ENCODE data around the gene DIP2A.

DNA sequence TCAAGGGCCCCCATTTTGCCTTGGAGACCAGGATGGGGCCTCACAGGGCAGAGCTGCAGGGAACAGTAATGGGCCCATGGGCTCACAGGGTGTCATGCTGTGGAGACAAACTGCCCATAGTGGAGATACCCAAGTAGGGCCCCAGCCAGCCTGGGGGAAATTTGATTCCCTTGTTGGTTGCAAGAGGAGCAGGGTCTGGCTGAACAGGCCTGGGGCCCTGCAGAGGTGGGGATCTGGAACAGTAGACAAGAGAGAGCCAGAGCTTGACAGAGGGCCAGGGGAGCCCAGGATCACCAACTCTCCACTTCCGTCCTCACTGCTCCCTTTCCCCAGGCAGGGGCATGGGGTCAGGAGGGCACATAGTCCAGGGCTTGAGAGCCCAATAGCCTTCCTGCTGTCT, 137.5 kb downstream of the DIP2A start:
- TF ChIP-seq, protein P1, sequence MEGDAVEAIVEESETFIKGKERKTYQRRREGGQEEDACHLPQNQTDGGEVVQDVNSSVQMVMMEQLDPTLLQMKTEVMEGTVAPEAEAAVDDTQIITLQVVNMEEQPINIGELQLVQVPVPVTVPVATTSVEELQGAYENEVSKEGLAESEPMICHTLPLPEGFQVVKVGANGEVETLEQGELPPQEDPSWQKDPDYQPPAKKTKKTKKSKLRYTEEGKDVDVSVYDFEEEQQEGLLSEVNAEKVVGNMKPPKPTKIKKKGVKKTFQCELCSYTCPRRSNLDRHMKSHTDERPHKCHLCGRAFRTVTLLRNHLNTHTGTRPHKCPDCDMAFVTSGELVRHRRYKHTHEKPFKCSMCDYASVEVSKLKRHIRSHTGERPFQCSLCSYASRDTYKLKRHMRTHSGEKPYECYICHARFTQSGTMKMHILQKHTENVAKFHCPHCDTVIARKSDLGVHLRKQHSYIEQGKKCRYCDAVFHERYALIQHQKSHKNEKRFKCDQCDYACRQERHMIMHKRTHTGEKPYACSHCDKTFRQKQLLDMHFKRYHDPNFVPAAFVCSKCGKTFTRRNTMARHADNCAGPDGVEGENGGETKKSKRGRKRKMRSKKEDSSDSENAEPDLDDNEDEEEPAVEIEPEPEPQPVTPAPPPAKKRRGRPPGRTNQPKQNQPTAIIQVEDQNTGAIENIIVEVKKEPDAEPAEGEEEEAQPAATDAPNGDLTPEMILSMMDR (conservative IDR thresholded peaks at IDR 0.05): no peak
- no peak for TF ChIP-seq EZH2 (IDR thresholded peaks at IDR 0.05; ENCODE audit: low read depth)
